Calu3 (cell line): ENCODE measurements around the gene NR2F6. TPM values are rescaled to one million over a fixed set of nuclear protein-coding genes. Genes with fewer than 3 reads are reported as not detected.

Experiments used
- BruUV-seq: library from RNA; stranded (reverse); fragments of 400-500 nt; replicated peaks from 2 replicates; lab custom pipeline; 2021; lab: Mats Ljungman, UMichigan
- CTCF ChIA-PET: fragments of 300-600 bp; sonication (Branson Sonifier 250); formaldehyde crosslinking; loops from one replicate; lab custom pipeline; 2022; ENCODE audit warnings: antibody characterized with exemption; lab: Charles Lee
- DNase-seq: peaks from one replicate; pipeline ENCODE4 v3.0.0; 2022
- H3K27ac Mint-ChIP-seq: one replicate; pipeline ENCODE4 v1.8.0; 2022; ENCODE audit warnings: mixed read lengths; ENCODE audit not compliant: unreplicated experiment
- H3K27me3 Mint-ChIP-seq: one replicate; pipeline ENCODE4 v1.8.0; 2022; ENCODE audit warnings: mixed read lengths; ENCODE audit not compliant: unreplicated experiment
- H3K36me3 Mint-ChIP-seq: one replicate; pipeline ENCODE4 v1.8.0; 2022; ENCODE audit warnings: mild to moderate bottlenecking, moderate library complexity, mixed read lengths; ENCODE audit not compliant: insufficient read depth, unreplicated experiment
- H3K4me1 Mint-ChIP-seq: one replicate; pipeline ENCODE4 v1.8.0; 2022; ENCODE audit warnings: mild to moderate bottlenecking, low read depth, mixed read lengths; ENCODE audit not compliant: unreplicated experiment
- H3K4me3 Mint-ChIP-seq: one replicate; pipeline ENCODE4 v1.8.0; 2022; ENCODE audit warnings: mild to moderate bottlenecking, low read depth, moderate library complexity, mixed read lengths; ENCODE audit not compliant: unreplicated experiment
- H3K9me3 Mint-ChIP-seq: one replicate; pipeline ENCODE4 v1.8.0; 2022; ENCODE audit warnings: low read depth, mixed read lengths; ENCODE audit not compliant: unreplicated experiment
- intact Hi-C: fragments of 100-400 bp; cut with micrococcal nuclease; formaldehyde crosslinking; loops from one replicate; pipeline ENCODE4 v1.10.0; 2022; ENCODE audit not compliant: unreplicated experiment
- total RNA-seq: library from RNA; stranded (reverse); gene quantifications from 2 replicates; pipeline ENCODE4 v1.2.3, GENCODE V29; 2022
- TF ChIP-seq, protein P1 (sequence below): fragments of 200-600 bp; IDR thresholded peaks from one replicate; pipeline ENCODE4 v1.8.0; 2022; ENCODE audit warnings: antibody characterized with exemption; ENCODE audit not compliant: unreplicated experiment

NR2F6 gene
- total RNA-seq, 1 experiment from 2014 or later: 34.6 TPM

GRCh38 chr19:17202713-17203112 lies 43.0 kb downstream of the NR2F6 start:
- no peaks in the 10 kb centered on the region for H3K27me3 Mint-ChIP-seq
- no peak for DNase-seq

DNA sequence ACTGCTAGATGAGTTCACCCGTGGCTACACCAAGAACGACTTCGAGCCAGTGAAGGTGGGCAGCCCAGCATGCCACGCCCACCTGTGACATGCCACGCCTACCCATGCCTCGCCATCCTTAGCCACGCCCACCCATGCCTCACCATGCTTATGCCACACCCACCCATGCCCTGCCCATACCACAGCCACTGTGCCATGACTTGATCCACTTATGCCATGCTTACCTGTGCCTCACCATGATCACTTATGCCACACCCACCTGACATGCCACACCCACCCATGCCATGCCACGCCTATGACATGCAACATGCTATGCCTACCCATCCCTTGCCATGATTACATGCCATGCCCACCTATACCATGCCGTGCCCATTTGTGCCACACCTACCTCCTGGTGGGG lies 43.5 kb downstream of the NR2F6 start:
- no peak for DNase-seq
- TF ChIP-seq, protein P1, sequence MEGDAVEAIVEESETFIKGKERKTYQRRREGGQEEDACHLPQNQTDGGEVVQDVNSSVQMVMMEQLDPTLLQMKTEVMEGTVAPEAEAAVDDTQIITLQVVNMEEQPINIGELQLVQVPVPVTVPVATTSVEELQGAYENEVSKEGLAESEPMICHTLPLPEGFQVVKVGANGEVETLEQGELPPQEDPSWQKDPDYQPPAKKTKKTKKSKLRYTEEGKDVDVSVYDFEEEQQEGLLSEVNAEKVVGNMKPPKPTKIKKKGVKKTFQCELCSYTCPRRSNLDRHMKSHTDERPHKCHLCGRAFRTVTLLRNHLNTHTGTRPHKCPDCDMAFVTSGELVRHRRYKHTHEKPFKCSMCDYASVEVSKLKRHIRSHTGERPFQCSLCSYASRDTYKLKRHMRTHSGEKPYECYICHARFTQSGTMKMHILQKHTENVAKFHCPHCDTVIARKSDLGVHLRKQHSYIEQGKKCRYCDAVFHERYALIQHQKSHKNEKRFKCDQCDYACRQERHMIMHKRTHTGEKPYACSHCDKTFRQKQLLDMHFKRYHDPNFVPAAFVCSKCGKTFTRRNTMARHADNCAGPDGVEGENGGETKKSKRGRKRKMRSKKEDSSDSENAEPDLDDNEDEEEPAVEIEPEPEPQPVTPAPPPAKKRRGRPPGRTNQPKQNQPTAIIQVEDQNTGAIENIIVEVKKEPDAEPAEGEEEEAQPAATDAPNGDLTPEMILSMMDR: no peak
- H3K27ac Mint-ChIP-seq: no peak overlapping the region
- no TSS peak for BruUV-seq
- H3K4me3 Mint-ChIP-seq: no peak overlapping the region
- no peaks in the 10 kb centered on the region for H3K4me1 Mint-ChIP-seq
- CTCF ChIA-PET: no interaction called here
- no peaks in the 10 kb centered on the region for H3K27me3 Mint-ChIP-seq
- H3K36me3 Mint-ChIP-seq: peaks cover 35% of the 10 kb centered on the region
- intact Hi-C loops: no loop called here
- no peaks in the 10 kb centered on the region for H3K9me3 Mint-ChIP-seq

More at GRCh38 chr19:17202713-17203112, 43.0 kb downstream of the NR2F6 start:
- no peaks in the 10 kb centered on the region for H3K4me1 Mint-ChIP-seq
- intact Hi-C loops: no loop called here
- CTCF ChIA-PET: no interaction called here
- TF ChIP-seq, protein P1: no peak
- H3K27ac Mint-ChIP-seq: no peak overlapping the region
- no peak overlapping the region for H3K4me3 Mint-ChIP-seq
- H3K36me3 Mint-ChIP-seq: peaks cover 30% of the 10 kb centered on the region
- no peaks in the 10 kb centered on the region for H3K9me3 Mint-ChIP-seq
- no TSS peak for BruUV-seq

- peaks cover 38% of the 10 kb centered on the region for H3K36me3 Mint-ChIP-seq
- TF ChIP-seq, protein P1: no peak
- intact Hi-C loops: no loop called here
These were observed 45.2 kb downstream of the NR2F6 start for GRCh38 chr19:17200408-17201079.

DNA sequence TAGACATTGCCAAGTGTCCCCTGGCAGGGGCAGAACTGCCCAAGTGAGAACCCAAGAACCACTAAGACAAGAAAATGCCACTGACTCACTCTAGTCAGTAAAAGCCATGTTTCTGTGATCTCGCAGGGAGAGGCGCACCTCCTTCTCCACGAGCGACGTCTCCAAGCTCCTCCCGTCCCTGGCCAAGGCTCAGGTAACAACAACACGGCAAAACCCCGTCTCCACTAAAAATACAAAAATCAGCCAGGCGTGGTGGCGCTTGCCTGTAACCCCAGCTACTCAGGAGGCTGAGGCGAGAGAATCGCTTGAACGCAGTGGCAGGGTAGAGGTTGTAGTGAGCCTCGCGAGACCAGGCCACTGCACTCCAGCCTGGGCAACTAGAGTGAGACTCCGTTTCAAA lies 48.1 kb downstream of the NR2F6 start:
- Mint-ChIP-seq H3K4me3 (no peak overlapping the region), H3K27me3 (no peaks in the 10 kb centered on the region), H3K9me3 (peaks cover 3% of the 10 kb centered on the region), H3K27ac (no peak overlapping the region), H3K36me3 (peaks cover 38% of the 10 kb centered on the region), H3K4me1 (no peaks in the 10 kb centered on the region)
- CTCF ChIA-PET: no interaction called here
- TF ChIP-seq, protein P1: no peak
- BruUV-seq: no TSS peak
- no peak for DNase-seq
- intact Hi-C loops: no loop called here

More at GRCh38 chr19:17200408-17201079, 45.2 kb downstream of the NR2F6 start:
- no peak overlapping the region for H3K4me3 Mint-ChIP-seq
- DNase-seq: no peak
- CTCF ChIA-PET: no interaction called here
- H3K9me3 Mint-ChIP-seq: peaks cover 3% of the 10 kb centered on the region
- no TSS peak for BruUV-seq
- no peak overlapping the region for H3K27ac Mint-ChIP-seq
- no peaks in the 10 kb centered on the region for H3K4me1 Mint-ChIP-seq
- no peaks in the 10 kb centered on the region for H3K27me3 Mint-ChIP-seq
